Neuronal stem cell (in vitro differentiated cells): ENCODE results near the gene ZNF644.
"Not testable (repeated sequence)": the region's sequence is repeated elsewhere in the genome, so short reads cannot be mapped to it uniquely, and the experiment has no call there.

Experiments used
- DNase-seq: peaks from one replicate; pipeline ENCODE4 v3.0.0-alpha.2; 2013; ENCODE audit warnings: low spot score
- H2AFZ ChIP-seq: one replicate; pipeline ENCODE4 v1.6.1; 2013; ENCODE audit warnings: mild to moderate bottlenecking, low read length, inconsistent platforms
- H2AK5ac ChIP-seq: 2 replicates; pipeline ENCODE4 v1.6.1; 2013; ENCODE audit warnings: low read depth, mild to moderate bottlenecking, inconsistent platforms, low read length, moderate library complexity, mixed read lengths
- H2BK120ac ChIP-seq: 2 replicates; pipeline ENCODE4 v1.6.1; 2013; ENCODE audit warnings: low read depth, mild to moderate bottlenecking, inconsistent platforms, low read length, moderate library complexity, mixed read lengths
- H2BK12ac ChIP-seq: one replicate; pipeline ENCODE4 v1.6.1; 2013; ENCODE audit warnings: low read length, inconsistent platforms
- H2BK15ac ChIP-seq: 2 replicates; pipeline ENCODE4 v1.6.1; 2013; ENCODE audit warnings: mild to moderate bottlenecking, low read length, inconsistent platforms, mixed read lengths
- H2BK5ac ChIP-seq: one replicate; pipeline ENCODE4 v1.6.1; 2013; ENCODE audit warnings: inconsistent platforms, mild to moderate bottlenecking, low read length, moderate library complexity
- H3K14ac ChIP-seq: one replicate; pipeline ENCODE4 v1.6.1; 2013; ENCODE audit warnings: low read length, inconsistent platforms
- H3K18ac ChIP-seq: 2 replicates; pipeline ENCODE4 v1.6.1; 2013; ENCODE audit warnings: low read length, inconsistent platforms
- H3K23ac ChIP-seq: 2 replicates; pipeline ENCODE4 v1.6.1; 2013; ENCODE audit warnings: low read depth, mild to moderate bottlenecking, mixed read lengths, low read length, inconsistent platforms; ENCODE audit not compliant: poor library complexity
- H3K27ac ChIP-seq: replicated peaks from 3 replicates; pipeline ENCODE4 v1.5.1; 2013; ENCODE audit warnings: low read length, inconsistent platforms
- H3K27me3 ChIP-seq, 3 experiments: 2 replicates each; pipeline ENCODE4 v1.6.1; 2013; ENCODE audit warnings: low read length in 3 of 3, mild to moderate bottlenecking in 2 of 3, inconsistent platforms in 1 of 3, low read depth in 1 of 3, mixed read lengths in 1 of 3, moderate library complexity in 1 of 3; ENCODE audit not compliant: control insufficient read depth in 3 of 3, insufficient read depth in 3 of 3
- H3K36me3 ChIP-seq, 2 donors: replicated peaks in 1 of 2; 2 replicates each; pipeline ENCODE4 v1.6.1; 2013; ENCODE audit warnings: low read length in 2 of 2; ENCODE audit not compliant: control insufficient read depth in 2 of 2, insufficient read depth in 2 of 2
- H3K4ac ChIP-seq: 2 replicates; pipeline ENCODE4 v1.6.1; 2013; ENCODE audit warnings: inconsistent platforms, mild to moderate bottlenecking, low read length, moderate library complexity
- H3K4me1 ChIP-seq, 2 donors: 1 replicate in 1 of 2; 2 replicates in 1 of 2; pipeline ENCODE4 v1.6.1; 2013; ENCODE audit warnings: low read length in 2 of 2, low read depth in 1 of 2; ENCODE audit not compliant: control insufficient read depth in 2 of 2, insufficient read depth in 1 of 2
- H3K4me2 ChIP-seq: one replicate; pipeline ENCODE4 v1.6.1; 2013; ENCODE audit warnings: mild to moderate bottlenecking, low read length, inconsistent platforms; ENCODE audit not compliant: insufficient read depth, poor library complexity, severe bottlenecking
- H3K4me3 ChIP-seq, 2 donors: 2 replicates each; pipeline ENCODE4 v1.5.1; 2013; ENCODE audit warnings: low read length in 2 of 2, mild to moderate bottlenecking in 2 of 2, inconsistent platforms in 1 of 2, moderate library complexity in 1 of 2
- H3K79me1 ChIP-seq: one replicate; pipeline ENCODE4 v1.6.1; 2013; ENCODE audit warnings: low read depth, mild to moderate bottlenecking, inconsistent platforms, low read length, moderate library complexity
- H3K9ac ChIP-seq: one replicate; pipeline ENCODE4 v1.6.1; 2013; ENCODE audit warnings: mild to moderate bottlenecking, low read depth, low read length, inconsistent platforms; ENCODE audit not compliant: poor library complexity
- H3K9me3 ChIP-seq, 2 donors: replicated peaks in 1 of 2; 2 replicates each; pipeline versions ENCODE3 to v1.6.1; 2013; ENCODE audit warnings: low read length in 2 of 2, mild to moderate bottlenecking in 2 of 2, inconsistent platforms in 1 of 2, low read depth in 1 of 2, mixed read lengths in 1 of 2, moderate library complexity in 1 of 2; ENCODE audit not compliant: control insufficient read depth in 2 of 2, insufficient read depth in 1 of 2
- H4K8ac ChIP-seq: one replicate; pipeline ENCODE4 v1.6.1; 2013; ENCODE audit warnings: low read depth, mild to moderate bottlenecking, inconsistent platforms, low read length, moderate library complexity
- H4K91ac ChIP-seq: one replicate; pipeline ENCODE4 v1.6.1; 2013; ENCODE audit warnings: low read length, low read depth, mild to moderate bottlenecking, inconsistent platforms; ENCODE audit not compliant: poor library complexity
- WGBS, 2 donors: extraction: QIAGEN DNeasy Blood & Tissue Kit; methylation state at CpG; one replicate each; pipeline ENCODE4 v1.1.7; 2013; ENCODE audit warnings: missing lambda C conversion rate in 2 of 2, mixed read lengths in 1 of 2; ENCODE audit not compliant: insufficient read length in 2 of 2, insufficient replicate concordance in 1 of 2; ENCODE audit errors: extremely low coverage in 2 of 2; 5-methylcytosine and 5-hydroxymethylcytosine counted together

The ZNF644 gene

GRCh38 chr1:91053630-91054029 lies 31.8 kb upstream of the ZNF644 start:
- no peaks in the 10 kb centered on the region for H3K36me3 ChIP-seq
- peaks cover 0 to 4% (median 0%) of the 10 kb centered on the region in 3 experiments for H3K27me3 ChIP-seq
- no peak for DNase-seq
- H2AFZ ChIP-seq, result no peak overlapping the region
- H3K79me1 ChIP-seq, result no peaks in the 10 kb centered on the region
- H3K9ac ChIP-seq, result no peak overlapping the region
- no peak overlapping the region for H2AK5ac ChIP-seq
- no peak overlapping the region for H3K4ac ChIP-seq
- H3K18ac ChIP-seq, result no peak overlapping the region
- H3K9me3 ChIP-seq, result no peaks in the 10 kb centered on the region
- H2BK12ac ChIP-seq, result no peak overlapping the region
- WGBS, 2 donors, result no CpG with 5 or more reads among the region's 2 CpGs
- no peak overlapping the region for H2BK120ac ChIP-seq
- H3K4me1 ChIP-seq, result no peaks in the 10 kb centered on the region
- H3K23ac ChIP-seq, result no peak overlapping the region
- no peak overlapping the region for H3K4me2 ChIP-seq
- no peak overlapping the region for H2BK5ac ChIP-seq
- no peak overlapping the region for H3K14ac ChIP-seq
- H2BK15ac ChIP-seq, result no peak overlapping the region
- H3K4me3 ChIP-seq, result no peak overlapping the region
- no peak overlapping the region for H4K91ac ChIP-seq
- no peak overlapping the region for H3K27ac ChIP-seq
- no peak overlapping the region for H4K8ac ChIP-seq

DNA sequence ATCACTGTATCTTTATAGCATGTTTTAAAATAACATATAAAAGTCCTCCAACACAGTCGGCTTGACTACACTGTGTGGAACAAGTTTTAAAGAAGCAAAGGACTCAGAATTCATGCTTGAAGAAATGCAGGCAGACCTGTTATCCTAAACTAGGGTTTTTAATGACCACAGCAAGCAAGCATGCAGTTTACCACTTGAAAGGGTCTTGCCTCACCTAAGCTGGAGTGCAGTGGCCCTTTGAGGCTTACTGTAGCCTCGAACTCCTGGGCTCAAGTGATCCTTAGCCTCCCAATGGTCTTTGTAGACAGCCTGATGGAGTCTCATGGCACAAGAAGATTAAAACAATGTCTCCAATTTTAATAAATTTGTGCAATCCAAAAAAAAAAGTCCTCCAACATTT lies 27.7 kb upstream of the ZNF644 start:
- not testable (repeated sequence) for H3K4ac ChIP-seq, H2BK5ac ChIP-seq, H2BK120ac ChIP-seq, H2AK5ac ChIP-seq, H2BK12ac ChIP-seq, H2BK15ac ChIP-seq, H3K27me3 ChIP-seq, H3K4me2 ChIP-seq, DNase-seq, H4K8ac ChIP-seq, H3K9ac ChIP-seq, H4K91ac ChIP-seq, H3K36me3 ChIP-seq, H3K9me3 ChIP-seq, H3K4me3 ChIP-seq, H3K23ac ChIP-seq, H3K18ac ChIP-seq, H3K27ac ChIP-seq, H3K4me1 ChIP-seq, H3K79me1 ChIP-seq, H2AFZ ChIP-seq, H3K14ac ChIP-seq
- WGBS, 2 donors, result no CpG with 5 or more reads among the region's 2 CpGs

DNA sequence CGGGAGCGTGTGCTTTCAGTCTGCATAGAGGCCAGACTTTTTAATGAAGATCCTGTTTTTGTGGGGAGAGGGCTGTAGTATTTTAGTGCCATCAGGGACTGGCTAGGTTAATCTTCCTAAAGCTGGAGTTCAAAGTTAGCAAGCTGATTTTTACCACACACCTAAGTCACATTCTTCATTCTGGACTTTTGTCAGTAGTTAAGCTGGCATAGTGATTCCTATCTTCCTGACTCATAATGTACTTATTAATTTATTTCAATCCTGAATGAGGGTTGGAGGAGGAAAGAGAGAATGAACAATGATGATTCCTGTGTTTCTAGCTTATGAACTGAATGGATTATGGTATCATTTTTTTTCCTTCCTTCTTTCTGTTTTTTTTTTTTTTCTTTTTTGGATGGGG lies 24.9 kb upstream of the ZNF644 start:
- no peak overlapping the region for H4K8ac ChIP-seq
- H3K23ac ChIP-seq, result no peak overlapping the region
- no peak overlapping the region for H3K4me2 ChIP-seq
- no peaks in the 10 kb centered on the region for H3K9me3 ChIP-seq
- no peak overlapping the region for H3K27ac ChIP-seq
- no peak overlapping the region for H2BK120ac ChIP-seq
- H3K4me1 ChIP-seq, result no peaks in the 10 kb centered on the region
- no CpG with 5 or more reads among the region's 2 CpGs for WGBS, 2 donors
- H3K27me3 ChIP-seq, result peaks cover 0 to 3% (median 0%) of the 10 kb centered on the region in 3 experiments
- no peak overlapping the region for H3K14ac ChIP-seq
- H3K4me3 ChIP-seq, result no peak overlapping the region
- no peaks in the 10 kb centered on the region for H3K79me1 ChIP-seq
- no peak for DNase-seq
- H2AFZ ChIP-seq, result no peak overlapping the region
- no peak overlapping the region for H2BK12ac ChIP-seq
- no peak overlapping the region for H2BK15ac ChIP-seq
- no peak overlapping the region for H4K91ac ChIP-seq
- H2AK5ac ChIP-seq, result no peak overlapping the region
- no peak overlapping the region for H3K9ac ChIP-seq
- no peak overlapping the region for H3K4ac ChIP-seq
- no peak overlapping the region for H3K18ac ChIP-seq
- H2BK5ac ChIP-seq, result no peak overlapping the region
- H3K36me3 ChIP-seq, result no peaks in the 10 kb centered on the region

DNA sequence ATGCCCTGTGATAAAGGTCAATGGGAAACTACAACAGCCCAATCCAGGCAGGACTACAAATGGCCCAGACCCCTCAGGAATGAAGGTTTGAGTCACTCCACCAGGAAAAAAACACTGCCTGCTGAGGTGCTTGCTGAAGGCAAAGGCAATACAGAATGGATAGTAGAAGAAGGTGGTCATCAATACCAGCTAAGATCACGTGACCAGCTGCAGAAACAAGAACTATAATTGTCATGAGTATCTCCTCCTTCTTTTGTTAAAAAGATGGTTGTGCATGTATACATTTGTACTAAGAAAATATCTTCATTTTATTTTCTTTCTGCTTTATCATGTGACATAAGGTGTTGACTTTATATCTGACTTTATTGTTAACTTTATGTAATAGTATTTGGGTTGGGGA lies 23.4 kb upstream of the ZNF644 start:
- Histone ChIP-seq H2BK120ac (no peak overlapping the region), H3K4me1 (no peaks in the 10 kb centered on the region), H2AK5ac (no peak overlapping the region), H3K23ac (no peak overlapping the region), H3K9me3 (no peaks in the 10 kb centered on the region), H4K91ac (no peak overlapping the region), H3K4me3 (no peak overlapping the region), H3K27ac (no peak overlapping the region), H3K79me1 (no peaks in the 10 kb centered on the region), H4K8ac (no peak overlapping the region), H3K18ac (no peak overlapping the region), H2BK5ac (no peak overlapping the region), H2AFZ (no peak overlapping the region), H3K14ac (no peak overlapping the region), H3K27me3 (peaks cover 0 to 3% (median 0%) of the 10 kb centered on the region in 3 experiments), H2BK15ac (no peak overlapping the region), H2BK12ac (no peak overlapping the region), H3K9ac (no peak overlapping the region), H3K4me2 (no peak overlapping the region), H3K36me3 (no peaks in the 10 kb centered on the region), H3K4ac (no peak overlapping the region)
- no CpG with 5 or more reads among the region's 1 CpG for WGBS, 2 donors
- no peak for DNase-seq
